NCI-H1417 (cell line): Measurements from ENCODE around the gene NSUN6.

Experiments used
- DNase-seq, 3 experiments: peaks; one replicate each; lab custom pipeline; 2025; lab: John Stamatoyannopoulos, UW

NSUN6 gene

DNA sequence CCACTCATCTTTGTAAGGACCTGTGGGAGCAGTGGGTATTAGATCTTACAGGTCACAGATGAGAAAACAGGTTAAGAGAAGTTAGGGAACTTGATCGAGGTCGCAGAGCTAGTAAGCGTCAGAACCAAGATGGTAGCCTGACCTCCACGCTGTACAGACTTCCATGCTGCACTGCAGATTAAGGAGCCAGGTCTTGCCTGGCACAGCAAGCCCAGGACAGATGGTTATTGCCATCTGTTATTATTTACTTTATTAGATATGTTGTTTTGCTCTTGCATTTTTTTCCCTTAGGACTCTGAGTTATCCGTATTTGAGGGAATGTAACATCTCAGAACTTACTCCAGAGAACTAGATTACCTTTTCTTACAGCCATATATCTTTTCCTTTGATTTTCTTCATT is 147.2 kb downstream of the NSUN6 start:
- DNase-seq = no peak

DNA sequence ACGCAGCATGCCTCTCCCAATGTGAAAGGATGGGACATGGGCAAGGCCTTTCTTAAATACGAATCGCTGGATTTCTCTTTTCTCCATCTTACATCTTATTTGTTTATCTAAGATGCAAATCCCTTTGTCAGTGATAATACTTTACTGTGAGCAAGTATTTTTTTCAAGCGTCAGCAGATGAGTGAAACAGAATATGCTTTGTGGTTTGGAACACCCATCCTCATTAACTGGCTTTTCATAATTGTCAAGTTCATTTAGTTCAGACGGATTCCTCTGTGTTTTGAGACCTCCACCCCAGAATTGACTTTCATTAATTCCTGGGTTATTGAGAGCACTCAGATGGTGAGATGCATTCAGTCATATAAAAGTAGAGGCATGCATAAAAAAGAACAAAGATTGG is 149.8 kb downstream of the NSUN6 start:
- no peak for DNase-seq

DNA sequence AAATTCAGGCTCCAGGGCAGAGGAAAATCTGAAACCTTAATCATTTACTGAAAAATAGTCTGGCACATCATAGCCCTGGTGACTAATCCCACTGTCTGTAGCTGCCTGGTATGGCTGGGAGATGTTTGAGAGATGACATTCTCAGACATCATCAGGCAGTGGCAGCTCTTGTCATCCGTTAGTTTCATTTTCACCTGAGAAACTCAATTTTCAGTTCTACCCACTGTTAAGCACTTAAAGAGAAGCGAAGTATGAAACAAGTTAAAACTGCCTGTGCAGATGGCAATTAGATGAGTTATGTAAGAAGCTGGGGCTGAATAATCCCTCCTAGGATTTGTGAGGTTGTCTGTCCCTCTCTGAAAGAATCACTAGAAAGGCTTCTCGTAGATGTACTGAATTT is 150.2 kb downstream of the NSUN6 start:
- DNase-seq = no peak

DNA sequence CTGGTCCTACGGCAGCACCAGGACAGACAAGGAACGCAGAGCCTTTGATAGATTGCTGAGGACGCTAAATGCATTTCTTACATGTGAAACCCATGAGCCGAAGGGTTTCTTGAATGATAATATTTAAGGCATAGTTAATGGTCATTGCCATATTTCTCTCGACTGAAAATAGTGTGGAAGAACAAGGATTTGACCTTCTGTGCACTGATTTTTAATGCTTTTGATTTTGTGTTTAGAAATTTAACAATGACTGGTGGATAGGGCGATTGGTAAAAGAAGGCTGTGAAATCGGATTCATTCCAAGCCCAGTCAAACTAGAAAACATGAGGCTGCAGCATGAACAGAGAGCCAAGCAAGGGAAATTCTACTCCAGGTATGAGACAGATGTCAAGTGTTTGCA is 150.8 kb downstream of the NSUN6 start:
- DNase-seq = no peak

DNA sequence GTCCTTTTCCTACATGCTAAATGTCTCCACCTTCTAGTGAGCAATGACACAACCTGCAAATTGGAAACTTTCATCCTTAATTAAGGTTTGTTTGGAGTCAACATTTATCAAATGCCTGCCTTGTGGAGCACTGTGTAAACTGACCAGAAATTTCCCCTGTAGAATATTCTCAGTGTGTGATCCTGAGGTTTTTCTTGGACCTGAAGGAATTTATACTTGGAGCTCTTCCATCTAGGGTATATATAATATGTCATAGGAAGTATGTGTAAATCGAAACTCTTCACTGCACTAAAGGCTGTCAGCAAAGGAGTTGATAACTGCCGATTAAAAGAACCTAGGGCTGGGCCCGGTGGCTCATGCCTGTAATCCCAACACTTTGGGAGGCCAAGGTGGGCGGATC is 152.4 kb downstream of the NSUN6 start:
- no peak for DNase-seq

DNA sequence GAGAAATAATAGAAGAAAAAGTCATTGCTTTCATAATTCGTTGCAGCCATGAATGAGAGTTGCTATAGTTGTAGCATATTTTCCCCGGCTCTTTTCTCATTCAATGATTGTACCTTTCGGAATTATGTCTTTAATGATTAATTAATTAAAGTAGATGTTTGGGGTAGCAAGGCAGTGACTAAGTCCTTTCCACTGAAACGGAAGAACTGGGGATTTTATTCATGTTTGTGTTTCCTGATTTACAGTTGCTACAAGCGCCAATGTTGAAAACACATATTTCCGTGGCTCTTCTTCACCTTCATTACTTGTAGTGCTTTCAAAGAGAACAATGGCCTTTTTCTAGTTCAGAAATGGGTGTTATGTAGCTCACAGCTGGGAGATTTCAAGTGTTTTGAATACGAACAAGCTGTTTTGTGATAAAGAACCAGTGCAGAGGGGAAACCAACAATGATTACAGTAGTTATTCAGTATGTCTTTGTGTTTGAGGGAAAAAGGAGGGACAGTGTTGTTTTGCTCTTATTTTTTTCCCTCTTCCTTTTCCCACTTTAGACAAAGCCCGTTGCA is 153.5 kb downstream of the NSUN6 start:
- no peak for DNase-seq
